ENCODE measurements around the gene THSD7B.
A peak's percentile ranks its signal among the peaks of the same experiment; 100 is the strongest.
"Not testable (repeated sequence)": the region's sequence is repeated elsewhere in the genome, so short reads cannot be mapped to it uniquely, and the experiment has no call there.

The THSD7B gene

GRCh38 chr2:137093116-137093515 lies 327.8 kb downstream of the THSD7B start:
- TF ChIP-seq ZNF565 (CRISPR knock-in tag; conservative IDR thresholded peaks at IDR 0.05; ENCODE audit: low read depth) (no peak), ARNTL (CRISPR knock-in tag; IDR thresholded peaks at IDR 0.05; ENCODE audit: borderline replicate concordance, low read depth) (no peak), OSR1 (CRISPR knock-in tag; IDR thresholded peaks at IDR 0.05) (no peak), GLIS3 (CRISPR knock-in tag; IDR thresholded peaks at IDR 0.05) (no peak), TSHZ2 (CRISPR knock-in tag; IDR thresholded peaks at IDR 0.05) (no peak), ZC3H10 (CRISPR knock-in tag; IDR thresholded peaks at IDR 0.05) (no peak), ESRRG (CRISPR knock-in tag; IDR thresholded peaks at IDR 0.05) (no peak), TOX (CRISPR knock-in tag; IDR thresholded peaks at IDR 0.05; ENCODE audit: borderline replicate concordance) (no peak), SNAI2 (CRISPR knock-in tag; IDR thresholded peaks at IDR 0.05) (no peak), ZNF8 (CRISPR knock-in tag; IDR thresholded peaks at IDR 0.05) (no peak), TCF4 (CRISPR knock-in tag; IDR thresholded peaks at IDR 0.05; ENCODE audit: borderline replicate concordance) (no peak), CSRNP3 (CRISPR knock-in tag; IDR thresholded peaks at IDR 0.05) (no peak), ZNF70 (CRISPR knock-in tag; IDR thresholded peaks at IDR 0.05) (no peak), ZFP30 (CRISPR knock-in tag; IDR thresholded peaks at IDR 0.05) (no peak), CSDC2 (CRISPR knock-in tag; IDR thresholded peaks at IDR 0.05) (no peak), PPARA (CRISPR knock-in tag; IDR thresholded peaks at IDR 0.05; ENCODE audit: borderline replicate concordance) (no peak), CREB5 (CRISPR knock-in tag; IDR thresholded peaks at IDR 0.05; ENCODE audit: low read depth) (no peak), ISL1 (CRISPR knock-in tag; IDR thresholded peaks at IDR 0.05) (no peak)

GRCh38 chr2:137096187-137096586 lies 330.8 kb downstream of the THSD7B start:
- ATAC-seq, result no peak
- TF ChIP-seq BACH2 (CRISPR knock-in tag; IDR thresholded peaks at IDR 0.05; ENCODE audit: borderline replicate concordance) (no peak), ZNF8 (CRISPR knock-in tag; IDR thresholded peaks at IDR 0.05) (no peak)

More at GRCh38 chr2:137093116-137093515, 327.8 kb downstream of the THSD7B start:
- no peak for ATAC-seq

- no peak for ATAC-seq
Observed at GRCh38 chr2:137096693-137097092, 331.3 kb downstream of the THSD7B start.

GRCh38 chr2:137101814-137102213 lies 336.5 kb downstream of the THSD7B start:
- not testable (repeated sequence) for ATAC-seq

More at GRCh38 chr2:137096693-137097092, 331.3 kb downstream of the THSD7B start:
- TF ChIP-seq CSDC2 (CRISPR knock-in tag; IDR thresholded peaks at IDR 0.05) (no peak), TSHZ2 (CRISPR knock-in tag; IDR thresholded peaks at IDR 0.05) (no peak), ISL1 (CRISPR knock-in tag; IDR thresholded peaks at IDR 0.05) (no peak), ZNF565 (CRISPR knock-in tag; conservative IDR thresholded peaks at IDR 0.05; ENCODE audit: low read depth) (no peak), PPARA (CRISPR knock-in tag; IDR thresholded peaks at IDR 0.05; ENCODE audit: borderline replicate concordance) (no peak)

GRCh38 chr2:137107904-137108303 lies 342.6 kb downstream of the THSD7B start:
- ATAC-seq, result peak; percentile 53
- TF ChIP-seq ISL1 (CRISPR knock-in tag; IDR thresholded peaks at IDR 0.05) (peak; percentile 92), PATZ1 (CRISPR knock-in tag; IDR thresholded peaks at IDR 0.05; ENCODE audit: borderline replicate concordance) (no peak), GLIS3 (CRISPR knock-in tag; IDR thresholded peaks at IDR 0.05) (peak; percentile 57; the same call in 1 of the 2 replicates)

Data from SK-N-SH treated with all-trans-retinoic acid at 6 μM for 48 hours (cell line).